Mononuclear cell (primary cell): ENCODE data around the gene NLRP3. TPM values are rescaled to one million over a fixed set of nuclear protein-coding genes. Genes with fewer than 3 reads are reported as not detected.
"Not testable (repeated sequence)": the region's sequence is repeated elsewhere in the genome, so short reads cannot be mapped to it uniquely, and the experiment has no call there.

ENCODE experiments used
- H3K27me3 ChIP-seq: 2 replicates; pipeline ENCODE4 v1.6.0; 2011; ENCODE audit warnings: low read length, control low read depth; ENCODE audit not compliant: insufficient read depth
- H3K4me1 ChIP-seq: 2 replicates; pipeline ENCODE4 v1.5.1; 2011; ENCODE audit warnings: mild to moderate bottlenecking, low read length, control low read depth; ENCODE audit not compliant: insufficient read depth
- H3K4me3 ChIP-seq: 2 replicates; pipeline ENCODE4 v1.5.1; 2011; ENCODE audit warnings: mild to moderate bottlenecking, low read length, moderate library complexity
- H3K9me3 ChIP-seq: 2 replicates; pipeline ENCODE4 v1.5.1; 2011; ENCODE audit warnings: low read depth, mild to moderate bottlenecking, control low read depth, low read length
- total RNA-seq: library from RNA; depleted of rRNA; stranded (reverse); fragments of >200 nt; gene quantifications from one replicate; pipeline ENCODE4 v1.2.3, GENCODE V29; 2012

NLRP3 gene
- total RNA-seq, 1 donor: 648 TPM

- Histone ChIP-seq H3K9me3 (no peaks in the 10 kb centered on the region), H3K27me3 (no peaks in the 10 kb centered on the region), H3K4me1 (peaks cover 30% of the 10 kb centered on the region), H3K4me3 (no peak overlapping the region)
Measured at GRCh38 chr1:247385283-247385682, 30.7 kb upstream of the NLRP3 start.

GRCh38 chr1:247386217-247386616 is 29.8 kb upstream of the NLRP3 start:
- Histone ChIP-seq H3K27me3 (no peaks in the 10 kb centered on the region), H3K4me1 (peaks cover 38% of the 10 kb centered on the region), H3K9me3 (no peaks in the 10 kb centered on the region), H3K4me3 (no peak overlapping the region)

- no peak overlapping the region for H3K4me3 ChIP-seq
- H3K4me1 ChIP-seq: peaks cover 42% of the 10 kb centered on the region
- no peaks in the 10 kb centered on the region for H3K9me3 ChIP-seq
- H3K27me3 ChIP-seq: no peaks in the 10 kb centered on the region
Measured at GRCh38 chr1:247386687-247387086, 29.3 kb upstream of the NLRP3 start.

- Histone ChIP-seq H3K27me3 (no peaks in the 10 kb centered on the region), H3K4me3 (no peak overlapping the region), H3K4me1 (peaks cover 42% of the 10 kb centered on the region), H3K9me3 (no peaks in the 10 kb centered on the region)
Measured at GRCh38 chr1:247387096-247387495, 28.9 kb upstream of the NLRP3 start.

GRCh38 chr1:247387565-247387964 is 28.4 kb upstream of the NLRP3 start:
- H3K4me3 ChIP-seq: no peak overlapping the region

GRCh38 chr1:247390116-247390791 is 25.7 kb upstream of the NLRP3 start:
- no peak overlapping the region for H3K4me3 ChIP-seq
- no peaks in the 10 kb centered on the region for H3K9me3 ChIP-seq
- H3K4me1 ChIP-seq: peaks cover 44% of the 10 kb centered on the region
- H3K27me3 ChIP-seq: no peaks in the 10 kb centered on the region

More at GRCh38 chr1:247387565-247387964, 28.4 kb upstream of the NLRP3 start:
- Histone ChIP-seq H3K4me1 (peaks cover 42% of the 10 kb centered on the region), H3K9me3 (no peaks in the 10 kb centered on the region), H3K27me3 (no peaks in the 10 kb centered on the region)

GRCh38 chr1:247390996-247391395 is 25.0 kb upstream of the NLRP3 start:
- Histone ChIP-seq H3K9me3 (no peaks in the 10 kb centered on the region), H3K4me3 (no peak overlapping the region), H3K4me1 (peaks cover 48% of the 10 kb centered on the region), H3K27me3 (no peaks in the 10 kb centered on the region)

GRCh38 chr1:247392088-247392487 is 23.9 kb upstream of the NLRP3 start:
- Histone ChIP-seq H3K27me3 (no peaks in the 10 kb centered on the region), H3K4me3 (no peak overlapping the region), H3K9me3 (no peaks in the 10 kb centered on the region), H3K4me1 (peaks cover 39% of the 10 kb centered on the region)

- not testable (repeated sequence) for H3K27me3 ChIP-seq, H3K4me3 ChIP-seq
- H3K4me1 ChIP-seq: peaks cover 19% of the 10 kb centered on the region
Measured at GRCh38 chr1:247395075-247395474, 20.9 kb upstream of the NLRP3 start.

GRCh38 chr1:247400685-247401084 is 15.3 kb upstream of the NLRP3 start:
- Histone ChIP-seq H3K4me1 (peaks cover 19% of the 10 kb centered on the region), H3K9me3 (no peaks in the 10 kb centered on the region), H3K4me3 (no peak overlapping the region), H3K27me3 (no peaks in the 10 kb centered on the region)

More at GRCh38 chr1:247395075-247395474, 20.9 kb upstream of the NLRP3 start:
- H3K9me3 ChIP-seq: not testable (repeated sequence)

- Histone ChIP-seq H3K27me3 (no peaks in the 10 kb centered on the region), H3K4me3 (no peak overlapping the region), H3K9me3 (no peaks in the 10 kb centered on the region), H3K4me1 (peaks cover 24% of the 10 kb centered on the region)
Measured at GRCh38 chr1:247401310-247402119, 14.5 kb upstream of the NLRP3 start.

- Histone ChIP-seq H3K4me1 (peaks cover 31% of the 10 kb centered on the region), H3K27me3 (no peaks in the 10 kb centered on the region), H3K4me3 (no peak overlapping the region), H3K9me3 (no peaks in the 10 kb centered on the region)
Measured at GRCh38 chr1:247402120-247402675, 13.8 kb upstream of the NLRP3 start.

GRCh38 chr1:247406014-247406656 is 9.8 kb upstream of the NLRP3 start:
- H3K4me1 ChIP-seq: peaks cover 67% of the 10 kb centered on the region
- H3K27me3 ChIP-seq: no peaks in the 10 kb centered on the region
- no peaks in the 10 kb centered on the region for H3K9me3 ChIP-seq
- no peak overlapping the region for H3K4me3 ChIP-seq

GRCh38 chr1:247407180-247407616 is 8.8 kb upstream of the NLRP3 start:
- no peaks in the 10 kb centered on the region for H3K27me3 ChIP-seq
- H3K4me3 ChIP-seq: no peak overlapping the region
- peaks cover 66% of the 10 kb centered on the region for H3K4me1 ChIP-seq

GRCh38 chr1:247408100-247408499 is 7.9 kb upstream of the NLRP3 start:
- Histone ChIP-seq H3K27me3 (no peaks in the 10 kb centered on the region), H3K4me3 (no peak overlapping the region), H3K4me1 (peaks cover 68% of the 10 kb centered on the region), H3K9me3 (no peaks in the 10 kb centered on the region)

More at GRCh38 chr1:247407180-247407616, 8.8 kb upstream of the NLRP3 start:
- no peaks in the 10 kb centered on the region for H3K9me3 ChIP-seq
